ENCODE results near the gene NUDT16L1. TPM values are rescaled to one million over a fixed set of nuclear protein-coding genes. Genes with fewer than 3 reads are reported as not detected.
A peak's percentile ranks its signal among the peaks of the same experiment; 100 is the strongest.

NUDT16L1 gene
- total and polyA plus RNA-seq, 9 of the 15 experiments (the other 6 are each of a cell fraction or from before 2014, with no cell fraction given), result 1.4 to 37.6 (median 13.7) TPM

DNA sequence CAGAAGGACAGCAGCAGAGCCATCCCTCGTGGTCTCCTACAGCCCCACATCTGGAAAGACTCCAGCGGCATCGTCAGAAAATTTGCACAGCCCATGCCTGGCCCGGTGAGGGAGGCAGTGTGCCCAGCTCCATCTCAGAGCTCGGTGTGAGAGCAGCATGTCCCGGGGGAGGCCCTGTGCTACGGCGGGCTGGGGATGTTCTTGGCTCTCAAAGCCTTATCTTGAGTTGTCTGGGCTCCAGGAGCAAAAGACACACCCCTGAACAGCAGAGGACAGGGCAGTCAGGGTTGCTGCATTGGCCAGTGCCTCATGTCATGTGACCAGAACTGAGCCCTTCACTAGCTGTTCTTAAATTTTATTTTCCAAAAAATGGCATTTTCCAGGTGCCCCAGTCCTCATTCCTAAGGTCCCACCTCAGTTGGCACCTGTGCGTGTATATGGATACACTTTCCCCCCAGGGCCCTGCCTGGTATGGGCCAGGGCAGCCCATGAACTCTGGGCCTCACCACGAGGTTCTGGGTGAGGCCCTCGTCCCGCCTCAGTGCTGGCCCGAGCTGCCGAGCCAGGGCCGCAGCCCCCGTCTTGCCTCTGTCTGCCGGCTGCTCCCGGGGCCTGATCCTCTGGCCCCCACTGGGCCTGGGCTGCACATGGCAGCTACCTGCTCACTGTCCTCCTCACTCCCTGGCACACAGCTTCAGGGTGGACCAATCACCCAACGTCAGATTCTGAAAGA is 3.0 kb downstream of the NUDT16L1 start (continued):
- TF ChIP-seq, protein P1, sequence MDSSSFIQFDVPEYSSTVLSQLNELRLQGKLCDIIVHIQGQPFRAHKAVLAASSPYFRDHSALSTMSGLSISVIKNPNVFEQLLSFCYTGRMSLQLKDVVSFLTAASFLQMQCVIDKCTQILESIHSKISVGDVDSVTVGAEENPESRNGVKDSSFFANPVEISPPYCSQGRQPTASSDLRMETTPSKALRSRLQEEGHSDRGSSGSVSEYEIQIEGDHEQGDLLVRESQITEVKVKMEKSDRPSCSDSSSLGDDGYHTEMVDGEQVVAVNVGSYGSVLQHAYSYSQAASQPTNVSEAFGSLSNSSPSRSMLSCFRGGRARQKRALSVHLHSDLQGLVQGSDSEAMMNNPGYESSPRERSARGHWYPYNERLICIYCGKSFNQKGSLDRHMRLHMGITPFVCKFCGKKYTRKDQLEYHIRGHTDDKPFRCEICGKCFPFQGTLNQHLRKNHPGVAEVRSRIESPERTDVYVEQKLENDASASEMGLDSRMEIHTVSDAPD (CRISPR knock-in tag; IDR thresholded peaks at IDR 0.05), result no peak
- no peak for TF ChIP-seq SAP30 (IDR thresholded peaks at IDR 0.05; ENCODE audit: borderline replicate concordance, insufficient read depth, low read depth, low read length, poor library complexity, severe bottlenecking)
- TF ChIP-seq RBM22 (IDR thresholded peaks at IDR 0.05; ENCODE audit: low read depth, low read length, poor library complexity, severe bottlenecking), result peak; percentile 4
- no peak for TF ChIP-seq ZBTB8A (IDR thresholded peaks at IDR 0.05; ENCODE audit: partially characterized antibody)
- TF ChIP-seq ZNF778 (CRISPR knock-in tag; IDR thresholded peaks at IDR 0.05), result no peak
- no peak for TF ChIP-seq XRCC4 (IDR thresholded peaks at IDR 0.05; ENCODE audit: extremely low read depth, insufficient read depth, insufficient read length)
- TF ChIP-seq KLF1 (tag; IDR thresholded peaks at IDR 0.05), result no peak
- TF ChIP-seq POLR2A (conservative IDR thresholded peaks at IDR 0.05), result 0 out of 2 replicates have a peak, but pooled peaks have one; percentile 17
- no peak for TF ChIP-seq CBX1 (IDR thresholded peaks at IDR 0.05; ENCODE audit: low read depth)
- TF ChIP-seq ZZZ3 (IDR thresholded peaks at IDR 0.05), result no peak
- TF ChIP-seq REST (IDR thresholded peaks at IDR 0.05; ENCODE audit: borderline replicate concordance), result no peak
- no peak for TF ChIP-seq REST (CRISPR knock-in tag; IDR thresholded peaks at IDR 0.05; ENCODE audit: low read depth)
- TF ChIP-seq HOXB6 (CRISPR knock-in tag; IDR thresholded peaks at IDR 0.05; ENCODE audit: borderline replicate concordance), result no peak
